ENCODE measurements around the gene DOCK8.
"Not testable (repeated sequence)": the region's sequence is repeated elsewhere in the genome, so short reads cannot be mapped to it uniquely, and the experiment has no call there.

DNA sequence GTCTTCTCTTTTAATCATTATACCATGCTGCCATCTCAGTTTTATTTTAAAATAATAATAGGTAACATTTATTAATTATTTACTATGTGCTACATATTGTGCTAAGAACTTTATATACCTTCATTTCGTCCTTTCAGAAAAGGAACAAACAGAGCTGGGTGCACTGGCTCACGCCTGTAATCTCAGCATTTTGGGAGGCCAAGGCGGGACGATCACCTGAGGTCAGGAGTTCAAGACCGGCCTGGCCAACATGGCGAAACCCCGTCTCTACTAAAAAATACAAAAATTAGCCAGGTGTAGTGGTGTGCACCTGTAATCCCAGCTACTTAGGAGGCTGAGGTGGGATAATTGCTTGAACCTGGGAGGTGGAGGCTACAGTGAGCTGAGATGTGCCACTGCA, 4.4 kb downstream of the DOCK8 start:
- not testable (repeated sequence) for TF ChIP-seq POLR2A (IDR thresholded peaks at IDR 0.05)
- TF ChIP-seq, protein P1, sequence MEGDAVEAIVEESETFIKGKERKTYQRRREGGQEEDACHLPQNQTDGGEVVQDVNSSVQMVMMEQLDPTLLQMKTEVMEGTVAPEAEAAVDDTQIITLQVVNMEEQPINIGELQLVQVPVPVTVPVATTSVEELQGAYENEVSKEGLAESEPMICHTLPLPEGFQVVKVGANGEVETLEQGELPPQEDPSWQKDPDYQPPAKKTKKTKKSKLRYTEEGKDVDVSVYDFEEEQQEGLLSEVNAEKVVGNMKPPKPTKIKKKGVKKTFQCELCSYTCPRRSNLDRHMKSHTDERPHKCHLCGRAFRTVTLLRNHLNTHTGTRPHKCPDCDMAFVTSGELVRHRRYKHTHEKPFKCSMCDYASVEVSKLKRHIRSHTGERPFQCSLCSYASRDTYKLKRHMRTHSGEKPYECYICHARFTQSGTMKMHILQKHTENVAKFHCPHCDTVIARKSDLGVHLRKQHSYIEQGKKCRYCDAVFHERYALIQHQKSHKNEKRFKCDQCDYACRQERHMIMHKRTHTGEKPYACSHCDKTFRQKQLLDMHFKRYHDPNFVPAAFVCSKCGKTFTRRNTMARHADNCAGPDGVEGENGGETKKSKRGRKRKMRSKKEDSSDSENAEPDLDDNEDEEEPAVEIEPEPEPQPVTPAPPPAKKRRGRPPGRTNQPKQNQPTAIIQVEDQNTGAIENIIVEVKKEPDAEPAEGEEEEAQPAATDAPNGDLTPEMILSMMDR (IDR thresholded peaks at IDR 0.05), result not testable (repeated sequence)
